Right forelimb (tissue), 1 donor: ENCODE measurements around the gene CDH13.
A peak's percentile ranks its signal among the peaks of the same experiment; 100 is the strongest.

Source experiments
- DNase-seq: peaks from one replicate; pipeline ENCODE4 v3.0.0-alpha.2; 2018

Gene CDH13

GRCh38 chr16:82855471-82855870 lies 228.7 kb downstream of the CDH13 start:
- DNase-seq, result no peak

GRCh38 chr16:82857693-82858365 lies 231.1 kb downstream of the CDH13 start:
- DNase-seq, result peak; percentile 48

- DNase-seq, result no peak
Observed at GRCh38 chr16:82859662-82860061, 232.9 kb downstream of the CDH13 start.

- DNase-seq, result no peak
Observed at GRCh38 chr16:82860071-82860470, 233.3 kb downstream of the CDH13 start.

GRCh38 chr16:82862057-82862456 lies 235.3 kb downstream of the CDH13 start:
- DNase-seq, result no peak

GRCh38 chr16:82864332-82865040 lies 237.7 kb downstream of the CDH13 start:
- DNase-seq, result no peak

- no peak for DNase-seq
Observed at GRCh38 chr16:82865412-82865811, 238.6 kb downstream of the CDH13 start.

- DNase-seq, result no peak
Observed at GRCh38 chr16:82867485-82867884, 240.7 kb downstream of the CDH13 start.

- no peak for DNase-seq
Observed at GRCh38 chr16:82874271-82874670, 247.5 kb downstream of the CDH13 start.

- DNase-seq, result no peak
Observed at GRCh38 chr16:82874672-82875071, 247.9 kb downstream of the CDH13 start.

GRCh38 chr16:82876951-82877350 lies 250.2 kb downstream of the CDH13 start:
- DNase-seq, result no peak

- no peak for DNase-seq
Observed at GRCh38 chr16:82878466-82878865, 251.7 kb downstream of the CDH13 start.

- DNase-seq, result no peak
Observed at GRCh38 chr16:82880346-82880745, 253.6 kb downstream of the CDH13 start.

- no peak for DNase-seq
Observed at GRCh38 chr16:82881516-82881915, 254.7 kb downstream of the CDH13 start.

- DNase-seq, result no peak
Observed at GRCh38 chr16:82882226-82882625, 255.5 kb downstream of the CDH13 start.

GRCh38 chr16:82882982-82883835 lies 256.4 kb downstream of the CDH13 start:
- no peak for DNase-seq

- no peak for DNase-seq
Observed at GRCh38 chr16:82884320-82884898, 257.6 kb downstream of the CDH13 start.

- no peak for DNase-seq
Observed at GRCh38 chr16:82886146-82886545, 259.4 kb downstream of the CDH13 start.

- DNase-seq, result no peak
Observed at GRCh38 chr16:82888591-82889001, 261.8 kb downstream of the CDH13 start.

GRCh38 chr16:82891424-82891823 lies 264.7 kb downstream of the CDH13 start:
- no peak for DNase-seq

GRCh38 chr16:82891918-82892317 lies 265.1 kb downstream of the CDH13 start:
- DNase-seq, result no peak

- no peak for DNase-seq
Observed at GRCh38 chr16:82892324-82892723, 265.6 kb downstream of the CDH13 start.

- no peak for DNase-seq
Observed at GRCh38 chr16:82895843-82896242, 269.1 kb downstream of the CDH13 start.
